ENCODE results near the gene HOXA3. TPM values are rescaled to one million over a fixed set of nuclear protein-coding genes. Genes with fewer than 3 reads are reported as not detected.

Gene HOXA3
- polyA plus RNA-seq, 3 donors = not detected

DNA sequence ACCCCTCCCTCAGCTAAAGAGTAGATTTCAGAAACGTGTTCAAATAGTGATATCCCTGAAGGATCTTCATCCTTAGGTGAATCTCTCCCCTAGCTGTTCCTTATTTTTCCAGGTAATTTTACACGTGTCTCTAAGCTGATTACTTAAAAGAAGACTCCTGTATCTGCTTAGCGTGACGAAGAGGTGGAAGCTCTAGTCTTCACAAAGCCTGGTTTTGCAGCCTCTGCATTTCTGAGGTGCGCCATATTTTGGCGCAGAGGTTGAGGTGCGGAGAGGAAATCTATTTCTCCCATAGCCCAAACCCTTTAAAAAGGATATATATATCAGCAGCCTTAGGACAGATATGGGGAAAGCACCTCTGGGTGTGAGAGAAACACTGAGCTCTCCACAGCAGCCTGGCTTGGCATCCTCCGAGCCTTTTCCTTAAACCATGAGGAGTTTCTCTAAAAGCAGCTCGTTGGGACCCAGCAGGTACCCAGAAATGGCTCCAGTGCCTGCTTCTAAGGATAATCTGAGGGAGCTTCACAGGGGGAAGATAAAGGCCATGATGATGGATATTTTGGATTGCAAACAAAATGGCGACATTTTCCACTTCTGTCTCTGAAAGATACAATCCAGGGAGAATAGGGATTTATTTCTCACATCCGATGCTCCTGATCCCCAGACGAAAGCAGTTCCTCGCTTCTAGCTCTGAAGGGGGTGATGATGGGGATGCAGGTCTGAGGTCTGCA is 46.9 kb downstream of the HOXA3 start:
- intact Hi-C loops (cut with micrococcal nuclease) = no loop called here
- Mint-ChIP-seq H3K4me1 (peaks cover 24% of the 10 kb centered on the region), H3K27me3 (ENCODE audit: low read depth in 3 of 3) (peaks cover 54 to 62% (median 56%) of the 10 kb centered on the region in 3 donors), H3K9me3 (peaks cover 0 to 32% (median 21%) of the 10 kb centered on the region in 7 donors), H3K36me3 (peaks cover 24 to 25% of the 10 kb centered on the region in 2 donors), H3K27ac (no peak overlapping the region), H3K4me3 (peak overlapping the region in 1 of 2 donors; percentile 53)
- peaks cover 43 to 59% of the 10 kb centered on the region in 2 donors for H3K27me3 ChIP-seq (ENCODE audit: control insufficient read depth in 2 of 2, insufficient read depth in 2 of 2, low read length in 2 of 2)
- peaks cover 0 to 11% of the 10 kb centered on the region in 2 donors for H3K36me3 ChIP-seq (replicated peaks in 1 of 2; ENCODE audit: control insufficient read depth in 1 of 2, insufficient read depth in 2 of 2, low read length in 2 of 2)
- peaks cover 48% of the 10 kb centered on the region for H4K20me1 ChIP-seq (ENCODE audit: insufficient read depth, low read length)
- H3K4me2 ChIP-seq (replicated peaks; ENCODE audit: extremely low read depth, low read length, poor library complexity, severe bottlenecking) = no peak overlapping the region
- H3K9ac ChIP-seq (ENCODE audit: insufficient read depth, low read length, poor library complexity, severe bottlenecking) = no peak overlapping the region
- no peaks in the 10 kb centered on the region for H3K79me2 ChIP-seq (ENCODE audit: insufficient read depth, low read length)
- H3K4me3 ChIP-seq (replicated peaks in 1 of 3; ENCODE audit: low read depth in 2 of 3, low read length in 3 of 3) = no peak overlapping the region
- peaks cover 4 to 18% of the 10 kb centered on the region in 2 donors for H3K9me3 ChIP-seq (replicated peaks in 1 of 2; ENCODE audit: control insufficient read depth in 1 of 2, insufficient read depth in 1 of 2, low read length in 2 of 2)
- 86% methylated on average over 1 of the region's 13 CpGs for WGBS (ENCODE audit: insufficient coverage)
- no peak overlapping the region for H3K27ac ChIP-seq (ENCODE audit: low read depth in 1 of 2, low read length in 2 of 2)
- no peak for DNase-seq
- TF ChIP-seq CTCF (IDR thresholded peaks at IDR 0.05) = no peak
- H3K4me1 ChIP-seq (ENCODE audit: control insufficient read depth in 1 of 2, insufficient read depth in 2 of 2, low read length in 2 of 2) = peaks cover 12 to 15% of the 10 kb centered on the region in 2 donors
- no peak overlapping the region for H2AFZ ChIP-seq (ENCODE audit: insufficient read depth, low read depth, low read length, poor library complexity, severe bottlenecking)

GRCh38 chr7:27104341-27105058 is 47.9 kb downstream of the HOXA3 start:
- H3K4me2 ChIP-seq (replicated peaks; ENCODE audit: extremely low read depth, low read length, poor library complexity, severe bottlenecking) = no peak overlapping the region
- H3K36me3 ChIP-seq (replicated peaks in 1 of 2; ENCODE audit: control insufficient read depth in 1 of 2, insufficient read depth in 2 of 2, low read length in 2 of 2) = peaks cover 4 to 21% of the 10 kb centered on the region in 2 donors
- peak overlapping the region in 1 of 2 donors; percentile 73 for H3K4me3 Mint-ChIP-seq
- DNase-seq = no peak
- H4K20me1 ChIP-seq (ENCODE audit: insufficient read depth, low read length) = peaks cover 57% of the 10 kb centered on the region
- H3K4me1 ChIP-seq (ENCODE audit: control insufficient read depth in 1 of 2, insufficient read depth in 2 of 2, low read length in 2 of 2) = peaks cover 12 to 15% of the 10 kb centered on the region in 2 donors
- intact Hi-C loops (cut with micrococcal nuclease) = no loop called here
- no peak overlapping the region for H3K27ac ChIP-seq (ENCODE audit: low read depth in 1 of 2, low read length in 2 of 2)
- TF ChIP-seq CTCF (IDR thresholded peaks at IDR 0.05) = no peak
- WGBS (ENCODE audit: insufficient coverage) = 95% methylated on average over 6 of the region's 13 CpGs
- H3K27me3 Mint-ChIP-seq (ENCODE audit: low read depth in 3 of 3) = peaks cover 58 to 72% (median 65%) of the 10 kb centered on the region in 3 donors
- no peak overlapping the region for H3K9ac ChIP-seq (ENCODE audit: insufficient read depth, low read length, poor library complexity, severe bottlenecking)
- H3K27ac Mint-ChIP-seq = no peak overlapping the region
- H3K4me1 Mint-ChIP-seq = peaks cover 26% of the 10 kb centered on the region
- peaks cover 43 to 69% of the 10 kb centered on the region in 2 donors for H3K27me3 ChIP-seq (ENCODE audit: control insufficient read depth in 2 of 2, insufficient read depth in 2 of 2, low read length in 2 of 2)
- no peaks in the 10 kb centered on the region for H3K79me2 ChIP-seq (ENCODE audit: insufficient read depth, low read length)
- peaks cover 0 to 32% (median 22%) of the 10 kb centered on the region in 7 donors for H3K9me3 Mint-ChIP-seq
- no peak overlapping the region for H3K4me3 ChIP-seq (replicated peaks in 1 of 3; ENCODE audit: low read depth in 2 of 3, low read length in 3 of 3)
- no peak overlapping the region for H2AFZ ChIP-seq (ENCODE audit: insufficient read depth, low read depth, low read length, poor library complexity, severe bottlenecking)
- H3K9me3 ChIP-seq (replicated peaks in 1 of 2; ENCODE audit: control insufficient read depth in 1 of 2, insufficient read depth in 1 of 2, low read length in 2 of 2) = peaks cover 4 to 18% of the 10 kb centered on the region in 2 donors
- H3K36me3 Mint-ChIP-seq = peaks cover 33 to 34% of the 10 kb centered on the region in 2 donors

Data from CD14-positive monocyte (primary cell).